ENCODE measurements around the gene EML3. TPM values are rescaled to one million over a fixed set of nuclear protein-coding genes. Genes with fewer than 3 reads are reported as not detected.
"Not testable (repeated sequence)": the region's sequence is repeated elsewhere in the genome, so short reads cannot be mapped to it uniquely, and the experiment has no call there.

The EML3 gene
- polyA plus RNA-seq, 2 of the 4 experiments (the other 2 are of a cell fraction) = 15.2 to 27.2 TPM

GRCh38 chr11:62621567-62622470 lies 9.2 kb upstream of the EML3 start, which contains the start of gene B3GAT3 (continued):
- peak; percentile 42; the same call in 1 of the 2 replicates for TF ChIP-seq REST (IDR thresholded peaks at IDR 0.05)
- peak; percentile 85 for TF ChIP-seq PBX3 (IDR thresholded peaks at IDR 0.05)
- TF ChIP-seq NR3C1 (IDR thresholded peaks at IDR 0.05) = no peak
- TF ChIP-seq HDAC2 (IDR thresholded peaks at IDR 0.05) = no peak
- no peak for TF ChIP-seq KDM1A (IDR thresholded peaks at IDR 0.05; ENCODE audit: low read depth)
- TF ChIP-seq FOSB (CRISPR knock-in tag; IDR thresholded peaks at IDR 0.05) = no peak
- no peak for TF ChIP-seq CBX8 (IDR thresholded peaks at IDR 0.05)
- TF ChIP-seq, protein P1, sequence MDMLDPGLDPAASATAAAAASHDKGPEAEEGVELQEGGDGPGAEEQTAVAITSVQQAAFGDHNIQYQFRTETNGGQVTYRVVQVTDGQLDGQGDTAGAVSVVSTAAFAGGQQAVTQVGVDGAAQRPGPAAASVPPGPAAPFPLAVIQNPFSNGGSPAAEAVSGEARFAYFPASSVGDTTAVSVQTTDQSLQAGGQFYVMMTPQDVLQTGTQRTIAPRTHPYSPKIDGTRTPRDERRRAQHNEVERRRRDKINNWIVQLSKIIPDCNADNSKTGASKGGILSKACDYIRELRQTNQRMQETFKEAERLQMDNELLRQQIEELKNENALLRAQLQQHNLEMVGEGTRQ (IDR thresholded peaks at IDR 0.05) = peak; percentile 81
- TF ChIP-seq GATA3 (IDR thresholded peaks at IDR 0.05; ENCODE audit: borderline replicate concordance) = peak; percentile 40; the same call in 1 of the 2 replicates
- TF ChIP-seq HOXA7 (CRISPR knock-in tag; IDR thresholded peaks at IDR 0.05) = peak; percentile 72
- TF ChIP-seq POLR2AphosphoS2 (conservative IDR thresholded peaks at IDR 0.05; ENCODE audit: low read length) = 0 out of 2 replicates have a peak, but pooled peaks have one; percentile 36
- TF ChIP-seq ESRRA (IDR thresholded peaks at IDR 0.05; ENCODE audit: borderline replicate concordance, low read length) = no peak
- TF ChIP-seq, protein P2, sequence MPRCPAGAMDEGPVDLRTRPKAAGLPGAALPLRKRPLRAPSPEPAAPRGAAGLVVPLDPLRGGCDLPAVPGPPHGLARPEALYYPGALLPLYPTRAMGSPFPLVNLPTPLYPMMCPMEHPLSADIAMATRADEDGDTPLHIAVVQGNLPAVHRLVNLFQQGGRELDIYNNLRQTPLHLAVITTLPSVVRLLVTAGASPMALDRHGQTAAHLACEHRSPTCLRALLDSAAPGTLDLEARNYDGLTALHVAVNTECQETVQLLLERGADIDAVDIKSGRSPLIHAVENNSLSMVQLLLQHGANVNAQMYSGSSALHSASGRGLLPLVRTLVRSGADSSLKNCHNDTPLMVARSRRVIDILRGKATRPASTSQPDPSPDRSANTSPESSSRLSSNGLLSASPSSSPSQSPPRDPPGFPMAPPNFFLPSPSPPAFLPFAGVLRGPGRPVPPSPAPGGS (IDR thresholded peaks at IDR 0.05) = peak; percentile 89
- no peak for TF ChIP-seq CHD4 (IDR thresholded peaks at IDR 0.05; ENCODE audit: borderline replicate concordance)
- no peak for TF ChIP-seq NFE2L2 (conservative IDR thresholded peaks at IDR 0.05; ENCODE audit: low read length)
- TF ChIP-seq RCOR1 (IDR thresholded peaks at IDR 0.05; ENCODE audit: low read depth, low read length) = no peak

DNA sequence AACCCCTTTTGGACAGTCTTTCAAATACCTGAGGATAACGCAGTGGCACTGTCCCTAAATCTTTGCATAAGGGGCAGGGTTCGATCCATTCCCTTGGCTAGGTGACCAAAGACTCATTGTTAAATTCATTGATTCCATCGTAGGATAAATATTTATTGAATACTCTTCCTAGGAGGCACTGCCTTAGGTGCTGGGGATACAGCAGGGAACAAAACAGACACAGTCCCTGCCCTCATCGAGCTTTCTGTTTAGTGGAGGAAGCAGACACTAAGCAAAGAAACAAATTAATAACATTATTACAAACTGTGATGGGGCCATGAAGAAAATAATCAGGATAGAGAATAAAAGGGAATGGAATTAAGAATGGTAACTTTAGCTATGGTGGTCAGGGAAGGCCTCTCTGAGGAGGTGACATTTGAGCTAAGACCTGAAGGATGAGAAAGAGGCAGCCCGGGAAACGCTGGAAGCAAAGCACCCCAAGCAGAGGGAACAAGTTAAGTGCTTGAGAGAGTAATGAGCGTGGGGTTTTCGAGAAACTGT lies 8.5 kb upstream of the EML3 start:
- DNase-seq (ENCODE audit: low read depth in 1 of 2, low spot score in 1 of 2) (no peak), FAIRE-seq (no peak), ATAC-seq (no peak)
- ChIA-PET POLR2A (interaction anchor here (1.0 to 4.6 kb wide), 12 partner anchors 8 to 133 kb away, joined by 3 to 48 read pairs (median 6); partner anchors contain the start of genes C11orf98, CSKMT, EEF1G and EML3), CTCF (interaction anchor here (0.6 to 4.9 kb wide), 11 partner anchors 9 to 724 kb away, joined by 3 to 48 read pairs (median 5); partner anchors contain the start of genes C11orf98, CSKMT, EML3 and ROM1)
- peak overlapping the region; percentile 92 for H3K27ac ChIP-seq
- peak overlapping the region; percentile 77 for H3K4me3 ChIP-seq
- TF ChIP-seq ZFP36 (IDR thresholded peaks at IDR 0.05; ENCODE audit: borderline replicate concordance, partially characterized antibody) (peak; percentile 89), ATOH8 (CRISPR knock-in tag; IDR thresholded peaks at IDR 0.05; ENCODE audit: low read depth) (no peak)
- no peaks in the 10 kb centered on the region for H3K9me3 ChIP-seq
- 36% methylated on average over 8 of the region's 8 CpGs for WGBS (ENCODE audit: missing lambda C conversion rate)
- peaks cover 15% of the 10 kb centered on the region for H3K4me1 ChIP-seq
- H3K4me2 ChIP-seq = peak overlapping the region; percentile 99

- ATAC-seq; DNase-seq (ENCODE audit: low read depth in 1 of 2, low spot score in 1 of 2); H3K27ac ChIP-seq; H3K9me3 ChIP-seq; POLR2A ChIA-PET; H3K4me2 ChIP-seq; H3K4me3 ChIP-seq; FAIRE-seq: not testable (repeated sequence)
- CTCF ChIA-PET = interaction anchor here (0.5 to 1.3 kb wide), 4 partner anchors 11 to 250 kb away, joined by 3 to 4 read pairs (median 3); no protein-coding TSS in a partner anchor
- WGBS (ENCODE audit: missing lambda C conversion rate) = 93% methylated on average over 11 of the region's 14 CpGs
- H3K4me1 ChIP-seq = peaks cover 28% of the 10 kb centered on the region
Measured at GRCh38 chr11:62616957-62617356, 4.4 kb upstream of the EML3 start.

All from A549 (cell line).